ENCODE data around the gene IFNA4. TPM values are rescaled to one million over a fixed set of nuclear protein-coding genes. Genes with fewer than 3 reads are reported as not detected.
"Not testable (repeated sequence)": the region's sequence is repeated elsewhere in the genome, so short reads cannot be mapped to it uniquely, and the experiment has no call there.

IFNA4 gene
- total RNA-seq, 1 donor from 2014 or later = not detected

DNA sequence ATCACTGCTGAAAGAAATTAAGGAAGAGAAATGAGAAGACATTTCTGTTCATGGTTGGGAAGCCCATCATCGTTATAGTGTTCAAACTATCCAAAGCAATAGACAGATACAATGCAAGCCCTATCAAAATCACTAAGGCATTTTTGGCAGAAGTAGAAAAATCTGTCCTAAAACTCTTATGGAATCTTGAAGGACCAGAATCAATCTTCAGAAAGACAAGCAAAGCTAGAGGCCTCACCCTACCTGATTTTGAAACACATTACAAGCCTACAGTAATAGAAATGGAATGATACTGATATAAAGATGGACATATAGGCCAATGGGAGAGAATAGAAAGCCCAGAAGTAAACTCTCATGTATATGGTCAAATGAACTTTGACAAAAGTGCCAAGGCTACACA, 16.0 kb downstream of the IFNA4 start:
- DNase-seq (ENCODE audit: extremely low read depth, low read depth, low spot score) = no peak

DNA sequence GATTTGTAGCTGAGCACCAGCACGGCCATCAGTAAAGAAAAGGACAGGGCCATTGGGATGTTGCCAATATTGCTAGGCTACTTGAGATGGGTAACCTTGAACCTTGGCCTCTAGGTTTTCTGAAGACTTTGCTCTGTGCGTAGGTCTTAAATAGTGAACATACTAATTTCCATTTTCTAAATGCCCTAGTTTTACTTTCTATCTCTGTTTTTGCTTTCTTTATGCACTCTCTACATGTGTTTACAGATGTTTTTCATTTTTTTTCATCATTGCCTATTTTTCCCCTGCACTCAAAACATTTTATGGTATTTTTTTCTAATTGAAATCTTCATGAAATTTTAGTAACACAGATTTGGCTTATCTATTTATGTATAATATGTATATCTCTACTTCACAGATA, 20.8 kb downstream of the IFNA4 start, which contains the start of gene IFNA21:
Gene IFNA21 (minus strand): TSS at position 101 of the 400 bp plus-strand sequence. CDS start 48 bp downstream, at position 53.
- not testable (repeated sequence) for DNase-seq (ENCODE audit: extremely low read depth, low read depth, low spot score)

DNA sequence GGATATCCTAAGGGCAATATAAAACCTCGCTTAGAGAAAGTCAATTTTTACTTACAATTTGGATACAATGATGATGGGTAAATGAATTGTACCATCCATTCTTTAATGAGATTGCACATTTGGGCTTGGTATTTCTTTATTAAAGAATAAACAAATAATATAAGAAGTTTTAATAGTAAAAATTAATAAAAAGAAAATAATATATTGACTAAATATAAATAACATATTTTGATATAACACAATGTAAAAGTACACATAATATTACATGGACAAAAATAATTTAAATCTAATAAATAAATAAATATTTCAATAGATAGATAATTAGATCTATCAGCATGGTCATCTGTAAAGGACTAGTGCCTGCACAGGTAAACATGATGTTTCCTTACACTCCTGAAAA, 21.9 kb downstream of the IFNA4 start:
- no peak for DNase-seq (ENCODE audit: extremely low read depth, low read depth, low spot score)

DNA sequence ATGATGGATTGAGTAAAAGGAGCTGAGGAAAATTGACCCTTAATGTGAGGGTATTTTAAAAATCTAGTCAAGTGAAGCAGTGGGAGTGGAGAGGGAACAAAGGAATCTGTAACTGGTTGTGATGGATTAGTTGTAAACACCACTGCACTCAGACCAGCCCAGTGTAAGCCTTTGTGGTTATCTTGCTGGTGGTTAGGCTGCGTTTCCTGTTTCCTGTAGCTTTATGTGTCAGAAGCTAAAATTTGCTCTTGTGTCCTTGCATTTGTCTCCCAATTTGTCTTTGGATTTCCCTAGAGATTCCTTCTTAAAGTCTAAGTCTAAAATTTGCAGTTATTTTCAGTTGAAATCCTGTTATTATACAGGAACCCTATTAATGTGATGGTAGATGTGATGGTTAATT, 27.2 kb downstream of the IFNA4 start:
- peak; percentile 50 for DNase-seq (ENCODE audit: extremely low read depth, low read depth, low spot score)

DNA sequence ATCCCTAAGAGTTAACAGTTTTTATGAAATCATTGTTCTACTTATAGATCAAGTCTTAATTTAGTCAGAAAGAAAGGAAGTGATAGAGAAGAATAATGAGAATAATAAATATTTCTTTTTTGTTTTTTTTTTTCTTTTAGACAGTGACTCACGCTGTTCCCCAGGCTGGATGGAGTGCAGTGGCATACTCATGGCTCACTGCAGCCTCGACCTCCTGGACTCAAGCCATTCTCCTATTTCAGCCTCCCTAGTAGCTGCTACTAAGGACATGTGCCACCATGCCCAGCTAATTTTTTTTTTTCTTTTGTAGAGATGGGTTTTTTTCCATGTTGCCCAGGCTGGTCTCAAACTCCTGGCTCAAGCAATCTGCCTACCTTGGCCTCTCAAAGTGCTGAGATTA, 31.9 kb downstream of the IFNA4 start:
- no peak for DNase-seq (ENCODE audit: extremely low read depth, low read depth, low spot score)

DNA sequence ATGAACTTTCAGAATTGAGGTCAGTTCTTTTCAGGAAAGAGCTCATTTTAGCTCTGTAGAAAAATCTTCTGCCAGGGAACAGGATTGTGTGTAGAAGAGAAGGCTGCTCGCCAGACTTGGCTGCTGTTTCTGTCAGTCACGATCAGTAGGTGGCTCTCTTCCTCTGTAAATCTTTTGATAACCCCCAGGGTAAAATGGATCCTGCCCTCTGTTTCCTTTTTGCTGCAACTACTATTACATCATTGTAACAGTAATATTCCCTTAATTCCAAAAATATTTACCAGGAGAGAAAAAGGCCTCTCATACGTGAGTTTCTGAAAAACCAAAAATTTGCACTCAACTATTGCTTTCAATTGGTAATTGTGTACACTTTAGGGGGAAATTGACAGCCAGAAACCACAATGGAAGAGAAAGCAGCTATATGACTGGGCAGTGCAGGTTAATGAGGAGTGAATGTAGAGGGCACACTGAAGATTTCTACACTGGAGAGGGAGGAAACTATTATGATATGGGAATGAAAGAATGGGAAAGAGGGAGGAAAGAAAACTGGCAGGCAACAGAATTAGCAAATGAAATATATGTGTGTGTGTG, 33.3 kb downstream of the IFNA4 start:
- peak; percentile 18 for DNase-seq (ENCODE audit: extremely low read depth, low read depth, low spot score)

DNA sequence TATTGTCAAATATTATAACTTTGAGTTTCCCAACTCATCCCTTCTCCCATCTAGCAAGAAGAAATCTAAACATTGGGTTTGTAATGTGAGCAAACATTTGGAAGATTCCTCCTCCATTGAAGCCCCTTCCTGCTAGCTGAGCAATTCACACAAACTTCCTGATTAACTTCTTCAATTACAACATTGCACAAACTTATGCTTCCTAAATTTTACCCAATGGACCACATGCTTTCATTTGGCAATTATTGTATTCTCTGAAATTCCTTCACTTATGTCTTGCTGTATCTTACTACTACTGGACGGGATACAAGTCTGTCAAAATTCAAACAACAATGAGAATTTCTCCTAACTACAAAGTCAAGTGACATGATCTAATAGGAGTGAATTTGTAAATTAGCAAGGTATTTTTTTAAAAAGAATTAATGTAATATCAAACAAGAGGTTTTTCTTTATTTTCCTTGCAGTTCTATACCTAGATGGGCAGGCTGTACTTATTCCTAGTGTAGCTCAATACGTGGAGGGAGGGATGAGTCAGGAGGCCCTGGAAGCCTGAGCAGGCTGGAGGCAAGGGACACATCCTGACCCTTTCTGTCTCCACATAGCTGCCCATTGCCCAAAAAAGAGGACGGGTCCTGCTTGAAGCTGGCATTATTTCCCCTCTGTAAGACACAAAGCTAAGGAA, 33.9 kb downstream of the IFNA4 start:
- no peak for DNase-seq (ENCODE audit: extremely low read depth, low read depth, low spot score)

DNA sequence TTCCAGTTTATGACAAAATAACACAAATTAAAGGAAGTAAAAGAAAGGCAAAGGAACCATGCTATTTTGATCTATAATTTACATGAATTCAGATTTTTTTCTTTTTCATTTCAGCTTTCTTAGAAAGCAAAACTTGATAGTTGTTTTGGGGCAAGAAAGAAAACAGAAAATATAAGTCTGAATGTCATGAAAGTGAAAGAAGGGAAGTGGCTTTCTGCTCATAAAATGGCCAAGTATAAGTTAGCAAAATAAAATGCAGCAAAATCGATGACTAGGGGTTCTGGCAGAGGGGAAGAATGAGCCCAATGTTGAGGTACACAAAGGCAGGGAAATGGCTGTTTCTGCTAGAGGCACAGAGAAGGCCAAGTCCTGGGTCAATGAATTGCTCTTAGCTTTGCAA, 42.8 kb downstream of the IFNA4 start:
- DNase-seq (ENCODE audit: extremely low read depth, low read depth, low spot score) = no peak

DNA sequence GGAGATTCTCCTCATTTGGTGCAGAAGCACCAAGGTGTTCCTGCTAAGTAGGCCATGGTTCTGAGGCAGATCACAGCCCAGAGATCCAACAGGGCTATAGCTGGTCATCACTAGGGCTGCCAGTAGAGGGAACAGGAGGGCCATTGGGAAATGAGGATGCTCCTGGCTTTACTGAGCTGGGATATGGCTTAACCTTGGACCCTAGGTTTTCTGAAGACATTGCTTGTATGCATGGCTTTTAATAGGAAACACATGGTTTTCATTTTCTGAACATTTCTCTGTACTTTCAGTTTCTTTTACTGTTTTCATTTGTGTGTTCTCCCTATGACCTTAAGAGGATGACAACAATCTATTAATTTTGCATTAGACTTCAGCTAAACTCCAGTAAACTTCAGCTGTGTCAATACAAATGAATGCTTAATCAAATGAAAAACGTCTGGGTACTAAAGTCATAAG, 45.9 kb downstream of the IFNA4 start, which contains the start of gene IFNW1:
Gene IFNW1 (minus strand): TSS at position 406 of the 456 bp plus-strand sequence. CDS start 262 bp downstream, at position 144.
- no peak for DNase-seq (ENCODE audit: extremely low read depth, low read depth, low spot score)

DNA sequence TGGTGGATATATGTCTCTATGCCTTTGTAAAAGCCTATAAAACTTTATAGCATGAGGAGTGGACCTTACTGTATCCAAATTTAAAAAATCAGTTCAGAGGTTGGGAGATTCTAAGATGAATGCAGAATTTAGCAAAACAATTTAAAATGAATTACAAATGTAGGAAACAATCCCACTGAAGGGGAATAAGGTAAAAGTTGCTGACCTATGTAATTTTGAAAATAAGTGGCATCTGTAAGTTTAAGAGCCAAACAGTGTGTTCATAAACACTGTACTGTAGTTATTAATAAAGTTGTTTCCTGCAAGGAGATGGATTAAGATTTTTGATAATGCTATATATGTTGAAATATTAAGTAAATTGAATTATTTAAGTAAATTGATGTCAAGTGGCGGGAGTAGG, 50.4 kb downstream of the IFNA4 start:
- DNase-seq (ENCODE audit: extremely low read depth, low read depth, low spot score) = no peak

Other genes starting within 250 kb of the IFNA4 start
- 2.0 and 2.8 TPM in 2 replicates for gene HACD4, start 155.9 kb downstream of the IFNA4 start, total RNA-seq
- gene IFNB1, start 109.6 kb downstream of the IFNA4 start, total RNA-seq = not detected in 2 replicates
- gene IFNW1, start 45.8 kb downstream of the IFNA4 start, total RNA-seq = not detected in 2 replicates
- gene IFNA21, start 20.9 kb downstream of the IFNA4 start, total RNA-seq = not detected in 2 replicates
- gene IFNA7, start 14.6 kb upstream of the IFNA4 start, total RNA-seq = not detected in 2 replicates
- not detected in 2 replicates for gene IFNA10, start 19.6 kb upstream of the IFNA4 start, total RNA-seq
- not detected in 2 replicates for gene IFNA16, start 29.7 kb upstream of the IFNA4 start, total RNA-seq
- gene IFNA17, start 40.6 kb upstream of the IFNA4 start, total RNA-seq = not detected in 2 replicates
- gene IFNA14, start 52.4 kb upstream of the IFNA4 start, total RNA-seq = not detected in 2 replicates
- not detected in 2 replicates for gene IFNA5, start 117.7 kb upstream of the IFNA4 start, total RNA-seq
- gene KLHL9, start 147.8 kb upstream of the IFNA4 start, total RNA-seq = 29.3 and 31.4 TPM in 2 replicates
- not detected in 2 replicates for gene IFNA6, start 163.3 kb upstream of the IFNA4 start, total RNA-seq
- gene IFNA13, start 180.5 kb upstream of the IFNA4 start, total RNA-seq = not detected in 2 replicates
- not detected in 2 replicates for gene IFNA2, start 197.8 kb upstream of the IFNA4 start, total RNA-seq
- gene IFNA8, start 221.5 kb upstream of the IFNA4 start, total RNA-seq = not detected in 2 replicates

All from glomerular endothelial cell (primary cell).